Measurements from ENCODE around the gene MAGI2.

DNA sequence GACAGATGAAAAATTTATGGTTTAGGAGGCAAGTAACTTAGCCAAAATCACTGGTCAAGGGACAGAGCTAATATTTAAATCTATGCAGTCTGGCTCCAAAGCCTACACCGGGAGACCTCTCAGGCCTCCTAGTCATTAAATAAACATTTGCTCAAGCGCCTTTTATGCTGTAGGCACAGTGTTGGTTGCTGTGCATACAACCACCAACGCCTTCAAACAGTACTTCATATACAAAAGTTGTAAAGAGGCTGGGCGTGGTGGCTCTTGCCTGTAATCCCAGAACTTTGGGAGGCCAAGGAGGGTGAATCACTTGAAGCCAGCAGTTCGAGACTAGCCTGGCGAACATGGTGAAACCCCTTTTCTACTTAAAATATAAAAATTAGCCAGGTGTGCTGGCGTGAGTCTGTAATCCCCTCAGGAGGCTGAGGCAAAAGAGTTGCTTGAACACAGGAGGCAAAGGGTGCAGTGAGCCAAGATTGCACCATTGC, 159.8 kb downstream of the MAGI2 start:
- TF ChIP-seq ZFP30 (CRISPR knock-in tag; IDR thresholded peaks at IDR 0.05): no peak
- no peak for TF ChIP-seq ISL1 (CRISPR knock-in tag; IDR thresholded peaks at IDR 0.05)
- TF ChIP-seq, protein P1, sequence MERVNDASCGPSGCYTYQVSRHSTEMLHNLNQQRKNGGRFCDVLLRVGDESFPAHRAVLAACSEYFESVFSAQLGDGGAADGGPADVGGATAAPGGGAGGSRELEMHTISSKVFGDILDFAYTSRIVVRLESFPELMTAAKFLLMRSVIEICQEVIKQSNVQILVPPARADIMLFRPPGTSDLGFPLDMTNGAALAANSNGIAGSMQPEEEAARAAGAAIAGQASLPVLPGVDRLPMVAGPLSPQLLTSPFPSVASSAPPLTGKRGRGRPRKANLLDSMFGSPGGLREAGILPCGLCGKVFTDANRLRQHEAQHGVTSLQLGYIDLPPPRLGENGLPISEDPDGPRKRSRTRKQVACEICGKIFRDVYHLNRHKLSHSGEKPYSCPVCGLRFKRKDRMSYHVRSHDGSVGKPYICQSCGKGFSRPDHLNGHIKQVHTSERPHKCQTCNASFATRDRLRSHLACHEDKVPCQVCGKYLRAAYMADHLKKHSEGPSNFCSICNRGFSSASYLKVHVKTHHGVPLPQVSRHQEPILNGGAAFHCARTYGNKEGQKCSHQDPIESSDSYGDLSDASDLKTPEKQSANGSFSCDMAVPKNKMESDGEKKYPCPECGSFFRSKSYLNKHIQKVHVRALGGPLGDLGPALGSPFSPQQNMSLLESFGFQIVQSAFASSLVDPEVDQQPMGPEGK (CRISPR knock-in tag; IDR thresholded peaks at IDR 0.05; ENCODE audit: borderline replicate concordance): no peak
- no peak for TF ChIP-seq SNAI2 (CRISPR knock-in tag; IDR thresholded peaks at IDR 0.05)
- no peak for TF ChIP-seq ZFP3 (CRISPR knock-in tag; IDR thresholded peaks at IDR 0.05)
- no peak for TF ChIP-seq CSDC2 (CRISPR knock-in tag; IDR thresholded peaks at IDR 0.05)
- TF ChIP-seq RARB (CRISPR knock-in tag; IDR thresholded peaks at IDR 0.05): no peak
- TF ChIP-seq, protein P2, sequence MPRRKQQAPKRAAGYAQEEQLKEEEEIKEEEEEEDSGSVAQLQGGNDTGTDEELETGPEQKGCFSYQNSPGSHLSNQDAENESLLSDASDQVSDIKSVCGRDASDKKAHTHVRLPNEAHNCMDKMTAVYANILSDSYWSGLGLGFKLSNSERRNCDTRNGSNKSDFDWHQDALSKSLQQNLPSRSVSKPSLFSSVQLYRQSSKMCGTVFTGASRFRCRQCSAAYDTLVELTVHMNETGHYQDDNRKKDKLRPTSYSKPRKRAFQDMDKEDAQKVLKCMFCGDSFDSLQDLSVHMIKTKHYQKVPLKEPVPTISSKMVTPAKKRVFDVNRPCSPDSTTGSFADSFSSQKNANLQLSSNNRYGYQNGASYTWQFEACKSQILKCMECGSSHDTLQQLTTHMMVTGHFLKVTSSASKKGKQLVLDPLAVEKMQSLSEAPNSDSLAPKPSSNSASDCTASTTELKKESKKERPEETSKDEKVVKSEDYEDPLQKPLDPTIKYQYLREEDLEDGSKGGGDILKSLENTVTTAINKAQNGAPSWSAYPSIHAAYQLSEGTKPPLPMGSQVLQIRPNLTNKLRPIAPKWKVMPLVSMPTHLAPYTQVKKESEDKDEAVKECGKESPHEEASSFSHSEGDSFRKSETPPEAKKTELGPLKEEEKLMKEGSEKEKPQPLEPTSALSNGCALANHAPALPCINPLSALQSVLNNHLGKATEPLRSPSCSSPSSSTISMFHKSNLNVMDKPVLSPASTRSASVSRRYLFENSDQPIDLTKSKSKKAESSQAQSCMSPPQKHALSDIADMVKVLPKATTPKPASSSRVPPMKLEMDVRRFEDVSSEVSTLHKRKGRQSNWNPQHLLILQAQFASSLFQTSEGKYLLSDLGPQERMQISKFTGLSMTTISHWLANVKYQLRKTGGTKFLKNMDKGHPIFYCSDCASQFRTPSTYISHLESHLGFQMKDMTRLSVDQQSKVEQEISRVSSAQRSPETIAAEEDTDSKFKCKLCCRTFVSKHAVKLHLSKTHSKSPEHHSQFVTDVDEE (CRISPR knock-in tag; IDR thresholded peaks at IDR 0.05): no peak
- TF ChIP-seq ARNTL (CRISPR knock-in tag; IDR thresholded peaks at IDR 0.05; ENCODE audit: borderline replicate concordance, low read depth): no peak

Measured in SK-N-SH treated with all-trans-retinoic acid at 6 μM for 48 hours (cell line).